CD14-positive monocyte (primary cell): ENCODE data around the gene IL6ST. TPM values are rescaled to one million over a fixed set of nuclear protein-coding genes. Genes with fewer than 3 reads are reported as not detected.

ENCODE experiments used
- DNase-seq, 3 donors: peaks; one replicate each; pipeline ENCODE4 v3.0.0-alpha.2; 2011 to 2022
- H2AFZ ChIP-seq: 2 replicates; pipeline ENCODE4 v1.6.0; 2012; ENCODE audit warnings: mild to moderate bottlenecking, low read depth, low read length, inconsistent platforms; ENCODE audit not compliant: insufficient read depth, poor library complexity, severe bottlenecking
- H3K27ac ChIP-seq, 2 donors: 1 replicate in 1 of 2; 2 replicates in 1 of 2; pipeline ENCODE4 v1.5.1; 2012 to 2013; ENCODE audit warnings: low read length in 2 of 2, control low read depth in 1 of 2, inconsistent platforms in 1 of 2, low read depth in 1 of 2, mild to moderate bottlenecking in 1 of 2
- H3K27me3 ChIP-seq, 2 donors: one replicate each; pipeline versions ENCODE4 v1.6.0 to v1.6.1; 2011 to 2013; ENCODE audit warnings: low read length in 2 of 2; ENCODE audit not compliant: control insufficient read depth in 2 of 2, insufficient read depth in 2 of 2
- H3K36me3 ChIP-seq, 2 donors: replicated peaks in 1 of 2; 1 replicate in 1 of 2; 2 replicates in 1 of 2; pipeline versions ENCODE4 v1.5.1 to v1.6.1; 2012 to 2013; ENCODE audit warnings: low read length in 2 of 2, control low read depth in 1 of 2, inconsistent platforms in 1 of 2, mild to moderate bottlenecking in 1 of 2; ENCODE audit not compliant: insufficient read depth in 2 of 2, control insufficient read depth in 1 of 2
- H3K4me1 ChIP-seq, 2 donors: 1 replicate in 1 of 2; 2 replicates in 1 of 2; pipeline versions ENCODE4 v1.5.1 to v1.6.1; 2012 to 2013; ENCODE audit warnings: low read length in 2 of 2, control low read depth in 1 of 2, inconsistent platforms in 1 of 2, mild to moderate bottlenecking in 1 of 2, moderate library complexity in 1 of 2; ENCODE audit not compliant: insufficient read depth in 2 of 2, control insufficient read depth in 1 of 2
- H3K4me2 ChIP-seq: replicated peaks from 2 replicates; pipeline ENCODE3; 2012; ENCODE audit warnings: low read length, moderate library complexity, mild to moderate bottlenecking; ENCODE audit not compliant: poor library complexity, severe bottlenecking; ENCODE audit errors: extremely low read depth
- H3K4me3 ChIP-seq, 3 experiments: fragments of 200-600 bp in 1 of 3; sonication (generic) in 1 of 3; replicated peaks in 1 of 3; 1 replicate in 2 of 3; 2 replicates in 1 of 3; pipeline ENCODE4 v1.5.1; 2011 to 2013; ENCODE audit warnings: low read length in 3 of 3, mild to moderate bottlenecking in 3 of 3, control low read depth in 2 of 3, low read depth in 2 of 3, inconsistent platforms in 1 of 3, moderate library complexity in 1 of 3
- H3K79me2 ChIP-seq: 2 replicates; pipeline ENCODE4 v1.6.0; 2012; ENCODE audit warnings: mild to moderate bottlenecking, control low read depth, inconsistent platforms, low read length, moderate library complexity; ENCODE audit not compliant: insufficient read depth
- H3K9ac ChIP-seq: 2 replicates; pipeline ENCODE4 v1.6.0; 2017; ENCODE audit warnings: low read length, mild to moderate bottlenecking; ENCODE audit not compliant: insufficient read depth, poor library complexity, severe bottlenecking
- H3K9me3 ChIP-seq, 2 donors: replicated peaks in 1 of 2; 1 replicate in 1 of 2; 2 replicates in 1 of 2; pipeline versions ENCODE4 v1.5.1 to v1.6.1; 2012 to 2013; ENCODE audit warnings: low read length in 2 of 2, control low read depth in 1 of 2; ENCODE audit not compliant: control insufficient read depth in 1 of 2, insufficient read depth in 1 of 2
- H4K20me1 ChIP-seq: 2 replicates; pipeline ENCODE4 v1.6.0; 2012; ENCODE audit warnings: mild to moderate bottlenecking, low read length, control low read depth, moderate library complexity; ENCODE audit not compliant: insufficient read depth
- H3K27ac Mint-ChIP-seq, 7 donors: one replicate each; pipeline ENCODE4 v1.8.0; 2020; ENCODE audit warnings: mild to moderate bottlenecking in 7 of 7, mixed read lengths in 7 of 7, moderate library complexity in 6 of 7, inconsistent platforms in 2 of 7
- H3K27me3 Mint-ChIP-seq, 3 donors: one replicate each; pipeline ENCODE4 v1.8.0; 2021 to 2022; ENCODE audit warnings: low read depth in 3 of 3, mild to moderate bottlenecking in 3 of 3, mixed read lengths in 3 of 3, moderate library complexity in 3 of 3, inconsistent platforms in 1 of 3
- H3K36me3 Mint-ChIP-seq, 2 donors: one replicate each; pipeline ENCODE4 v1.8.0; 2020; ENCODE audit warnings: mixed read lengths in 2 of 2, inconsistent platforms in 1 of 2, mild to moderate bottlenecking in 1 of 2
- H3K4me1 Mint-ChIP-seq: one replicate; pipeline ENCODE4 v1.8.0; 2020; ENCODE audit warnings: mild to moderate bottlenecking, mixed read lengths
- H3K4me3 Mint-ChIP-seq, 2 donors: one replicate each; pipeline ENCODE4 v1.8.0; 2020; ENCODE audit warnings: mild to moderate bottlenecking in 2 of 2, mixed read lengths in 2 of 2, moderate library complexity in 1 of 2
- H3K9me3 Mint-ChIP-seq, 7 donors: one replicate each; pipeline ENCODE4 v1.8.0; 2020 to 2022; ENCODE audit warnings: mixed read lengths in 7 of 7, mild to moderate bottlenecking in 6 of 7, moderate library complexity in 6 of 7, inconsistent platforms in 2 of 7
- CTCF ChIP-seq: fragments of 200-600 bp; IDR thresholded peaks from one replicate; pipeline ENCODE4 v1.8.0; 2022; ENCODE audit warnings: antibody characterized with exemption, mild to moderate bottlenecking
- WGBS: methylation state at CpG from one replicate; pipeline ENCODE4 v1.1.5; 2013; ENCODE audit warnings: missing lambda C conversion rate; ENCODE audit not compliant: insufficient coverage; 5-methylcytosine and 5-hydroxymethylcytosine counted together
- intact Hi-C, 2 donors: fragments of 100-400 bp; cut with micrococcal nuclease; formaldehyde crosslinking; loops; one replicate each; pipeline versions ENCODE4 v1.15.0 to v1.15.1; 2023
- polyA plus RNA-seq, 3 donors: library from polyadenylated mRNA; depleted of rRNA in 1 of 3; unstranded in 2 of 3; stranded (reverse) in 1 of 3; fragments of 300-500 nt in 2 of 3; fragments of >200 nt in 1 of 3; fragmentation: Illumina TruSeq in 2 of 3; gene quantifications; 1 replicate in 2 of 3; 2 replicates in 1 of 3; pipeline ENCODE4 v1.2.3, GENCODE V29; 2012 to 2021

IL6ST gene
- polyA plus RNA-seq, 3 donors: 22.1 to 28.7 (median 25.7) TPM

- Histone ChIP-seq H3K9me3 (no peaks in the 10 kb centered on the region), H4K20me1 (no peaks in the 10 kb centered on the region), H2AFZ (no peak overlapping the region), H3K27ac (no peak overlapping the region), H3K4me3 (no peak overlapping the region), H3K36me3 (peaks cover 11 to 87% of the 10 kb centered on the region in 2 donors), H3K9ac (no peak overlapping the region), H3K27me3 (no peaks in the 10 kb centered on the region), H3K4me2 (no peak overlapping the region), H3K4me1 (no peaks in the 10 kb centered on the region), H3K79me2 (no peaks in the 10 kb centered on the region)
- Mint-ChIP-seq H3K27me3 (peaks cover 0 to 2% (median 0%) of the 10 kb centered on the region in 3 donors), H3K4me1 (no peaks in the 10 kb centered on the region), H3K9me3 (no peaks in the 10 kb centered on the region), H3K36me3 (peaks cover 64 to 84% of the 10 kb centered on the region in 2 donors), H3K27ac (peak overlapping the region in 1 of 7 donors; percentile 24), H3K4me3 (no peak overlapping the region)
- 100% methylated on average over 1 of the region's 2 CpGs for WGBS
- no peak for DNase-seq
- no peak for TF ChIP-seq CTCF
- intact Hi-C loops: no loop called here
Observed at GRCh38 chr5:55911784-55912653, 82.7 kb downstream of the IL6ST start.

GRCh38 chr5:55908804-55909203 is 86.0 kb downstream of the IL6ST start:
- Mint-ChIP-seq H3K4me1 (peaks cover 12% of the 10 kb centered on the region), H3K27me3 (peaks cover 0 to 2% (median 0%) of the 10 kb centered on the region in 3 donors), H3K9me3 (no peaks in the 10 kb centered on the region), H3K4me3 (no peak overlapping the region), H3K36me3 (peaks cover 53 to 81% of the 10 kb centered on the region in 2 donors), H3K27ac (no peak overlapping the region)
- H2AFZ ChIP-seq: no peak overlapping the region
- no peak overlapping the region for H3K9ac ChIP-seq
- H3K27me3 ChIP-seq: no peaks in the 10 kb centered on the region
- peaks cover 7 to 67% of the 10 kb centered on the region in 2 donors for H3K36me3 ChIP-seq
- peaks cover 9 to 10% of the 10 kb centered on the region in 2 donors for H3K4me1 ChIP-seq
- H3K9me3 ChIP-seq: no peaks in the 10 kb centered on the region
- H3K79me2 ChIP-seq: no peaks in the 10 kb centered on the region
- no CpG with 5 or more reads among the region's 1 CpG for WGBS
- H3K27ac ChIP-seq: no peak overlapping the region
- intact Hi-C loops: loop anchor here in 1 of 2 donors (10.0 kb wide), 1 partner anchor 194 kb away; the partner anchor contains the start of gene SLC38A9
- no peak for TF ChIP-seq CTCF
- no peaks in the 10 kb centered on the region for H4K20me1 ChIP-seq
- no peak for DNase-seq
- no peak overlapping the region for H3K4me2 ChIP-seq
- no peak overlapping the region for H3K4me3 ChIP-seq
